ENCODE measurements around the gene PLCB1.
A peak's percentile ranks its signal among the peaks of the same experiment; 100 is the strongest.

PLCB1 gene

DNA sequence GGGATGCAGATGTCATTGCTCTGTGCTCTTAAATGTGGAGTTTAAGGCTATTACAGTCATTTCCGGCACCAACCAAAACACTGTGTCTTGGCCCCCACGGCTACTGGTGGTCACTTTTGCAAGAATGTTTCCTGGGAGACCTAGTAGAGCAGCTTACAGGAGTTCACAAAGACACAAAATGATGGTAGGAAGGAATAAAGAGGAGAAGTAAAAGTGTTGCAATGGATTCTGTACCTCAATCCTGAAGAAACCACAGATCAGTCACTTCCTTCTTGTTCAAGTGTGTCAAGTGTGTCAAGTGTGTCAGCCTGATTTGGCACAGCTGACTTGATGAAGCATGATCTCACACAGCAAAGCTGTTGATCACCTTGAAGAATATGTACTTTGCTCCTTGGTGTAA lies 344.0 kb downstream of the PLCB1 start:
- TF ChIP-seq, protein P1, sequence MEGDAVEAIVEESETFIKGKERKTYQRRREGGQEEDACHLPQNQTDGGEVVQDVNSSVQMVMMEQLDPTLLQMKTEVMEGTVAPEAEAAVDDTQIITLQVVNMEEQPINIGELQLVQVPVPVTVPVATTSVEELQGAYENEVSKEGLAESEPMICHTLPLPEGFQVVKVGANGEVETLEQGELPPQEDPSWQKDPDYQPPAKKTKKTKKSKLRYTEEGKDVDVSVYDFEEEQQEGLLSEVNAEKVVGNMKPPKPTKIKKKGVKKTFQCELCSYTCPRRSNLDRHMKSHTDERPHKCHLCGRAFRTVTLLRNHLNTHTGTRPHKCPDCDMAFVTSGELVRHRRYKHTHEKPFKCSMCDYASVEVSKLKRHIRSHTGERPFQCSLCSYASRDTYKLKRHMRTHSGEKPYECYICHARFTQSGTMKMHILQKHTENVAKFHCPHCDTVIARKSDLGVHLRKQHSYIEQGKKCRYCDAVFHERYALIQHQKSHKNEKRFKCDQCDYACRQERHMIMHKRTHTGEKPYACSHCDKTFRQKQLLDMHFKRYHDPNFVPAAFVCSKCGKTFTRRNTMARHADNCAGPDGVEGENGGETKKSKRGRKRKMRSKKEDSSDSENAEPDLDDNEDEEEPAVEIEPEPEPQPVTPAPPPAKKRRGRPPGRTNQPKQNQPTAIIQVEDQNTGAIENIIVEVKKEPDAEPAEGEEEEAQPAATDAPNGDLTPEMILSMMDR (IDR thresholded peaks at IDR 0.05) = no peak
- Mint-ChIP-seq H3K4me1 (no peaks in the 10 kb centered on the region), H3K9me3 (no peaks in the 10 kb centered on the region), H3K27me3 (ENCODE audit: low read depth, poor library complexity) (no peaks in the 10 kb centered on the region), H3K4me3 (no peak overlapping the region), H3K27ac (no peak overlapping the region), H3K36me3 (ENCODE audit: low read depth) (no peaks in the 10 kb centered on the region)
- no peak for DNase-seq

DNA sequence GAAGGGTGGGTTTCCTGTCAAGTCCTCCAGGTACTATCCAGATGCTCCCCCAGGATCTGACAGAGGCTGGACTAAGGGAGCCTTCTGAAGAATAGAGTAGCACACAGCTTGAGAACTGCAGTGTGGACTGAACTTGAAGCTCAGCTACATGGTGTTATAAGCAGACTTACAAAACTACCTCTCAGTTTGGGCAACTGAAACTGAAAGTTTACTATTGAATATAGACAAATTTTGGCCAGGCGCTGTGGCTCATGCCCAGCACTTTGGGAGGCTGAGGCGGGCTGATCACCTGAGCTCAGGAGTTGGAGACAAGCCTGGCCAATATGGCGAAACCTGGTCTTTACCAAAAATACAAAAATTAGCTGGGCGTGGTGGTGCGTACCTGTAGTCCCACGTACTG lies 348.5 kb downstream of the PLCB1 start:
- Mint-ChIP-seq H3K27ac (peak overlapping the region; percentile 54), H3K36me3 (ENCODE audit: low read depth) (no peaks in the 10 kb centered on the region), H3K9me3 (peaks cover 4% of the 10 kb centered on the region), H3K4me1 (no peaks in the 10 kb centered on the region), H3K4me3 (no peak overlapping the region), H3K27me3 (ENCODE audit: low read depth, poor library complexity) (no peaks in the 10 kb centered on the region)
- DNase-seq = no peak
- TF ChIP-seq, protein P1 (IDR thresholded peaks at IDR 0.05) = no peak

DNA sequence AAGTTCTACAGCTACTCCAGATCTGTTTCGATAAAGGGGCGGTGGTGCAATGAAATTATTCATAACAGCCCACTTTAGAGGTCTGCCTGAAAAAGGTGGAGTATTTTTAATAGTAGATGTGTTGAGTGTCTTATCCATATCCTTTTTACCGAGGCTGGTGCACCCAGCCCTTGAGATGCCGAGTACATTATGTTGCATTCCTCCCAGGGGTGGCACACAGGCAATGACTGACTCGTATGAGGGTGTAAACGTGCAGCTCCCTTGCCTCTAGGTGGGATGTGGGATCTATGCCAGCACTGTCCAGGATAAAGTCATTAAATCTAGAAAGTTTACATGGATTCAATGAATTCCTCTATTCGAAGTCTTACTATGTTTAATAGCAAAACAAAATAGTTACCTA lies 355.6 kb downstream of the PLCB1 start:
- peaks cover 9% of the 10 kb centered on the region for H3K9me3 Mint-ChIP-seq
- TF ChIP-seq, protein P1 (IDR thresholded peaks at IDR 0.05) = no peak
- no peak overlapping the region for H3K27ac Mint-ChIP-seq
- H3K36me3 Mint-ChIP-seq (ENCODE audit: low read depth) = no peaks in the 10 kb centered on the region
- no peak for DNase-seq
- H3K27me3 Mint-ChIP-seq (ENCODE audit: low read depth, poor library complexity) = no peaks in the 10 kb centered on the region
- no peaks in the 10 kb centered on the region for H3K4me1 Mint-ChIP-seq
- no peak overlapping the region for H3K4me3 Mint-ChIP-seq

DNA sequence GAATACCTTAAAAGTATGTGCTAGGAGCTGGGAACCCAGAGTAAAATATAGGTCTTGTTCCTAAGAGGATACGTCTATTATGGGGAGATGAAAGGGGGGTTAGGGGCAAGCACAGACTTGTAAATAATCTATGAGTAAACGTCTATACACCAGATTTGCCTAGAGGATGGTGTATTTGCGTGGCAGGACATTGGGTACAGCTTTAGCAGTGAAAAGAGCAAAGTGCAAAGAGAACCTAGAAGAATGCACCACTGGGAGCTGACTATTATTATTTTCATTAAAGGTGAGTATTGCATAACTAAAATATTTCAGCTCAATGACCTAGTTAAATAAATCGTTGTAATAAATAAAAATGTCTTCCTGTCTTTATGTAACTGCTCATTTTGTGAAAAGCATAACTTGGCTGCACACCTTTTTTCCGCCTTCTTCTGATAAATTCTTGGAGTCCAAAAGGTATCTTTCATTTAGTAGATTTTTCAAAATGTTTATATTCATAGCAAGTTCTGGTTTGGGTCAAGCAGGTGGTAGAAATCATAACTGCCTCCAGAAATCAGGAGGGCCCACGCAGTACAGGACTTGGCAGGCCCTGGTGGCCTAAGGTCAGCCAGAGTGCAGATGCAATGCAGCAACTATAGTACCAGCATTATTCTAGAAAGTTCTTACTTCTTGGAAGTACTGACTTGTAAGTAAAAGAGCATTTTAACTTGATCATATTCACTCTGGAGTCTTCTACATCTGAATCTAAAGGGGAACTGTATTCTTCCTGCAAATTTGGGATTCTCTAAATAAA lies 357.2 kb downstream of the PLCB1 start:
- DNase-seq = no peak
- TF ChIP-seq, protein P1 (IDR thresholded peaks at IDR 0.05) = no peak
- Mint-ChIP-seq H3K9me3 (peaks cover 9% of the 10 kb centered on the region), H3K4me3 (no peak overlapping the region), H3K27me3 (ENCODE audit: low read depth, poor library complexity) (no peaks in the 10 kb centered on the region), H3K36me3 (ENCODE audit: low read depth) (no peaks in the 10 kb centered on the region), H3K27ac (no peak overlapping the region), H3K4me1 (no peaks in the 10 kb centered on the region)

DNA sequence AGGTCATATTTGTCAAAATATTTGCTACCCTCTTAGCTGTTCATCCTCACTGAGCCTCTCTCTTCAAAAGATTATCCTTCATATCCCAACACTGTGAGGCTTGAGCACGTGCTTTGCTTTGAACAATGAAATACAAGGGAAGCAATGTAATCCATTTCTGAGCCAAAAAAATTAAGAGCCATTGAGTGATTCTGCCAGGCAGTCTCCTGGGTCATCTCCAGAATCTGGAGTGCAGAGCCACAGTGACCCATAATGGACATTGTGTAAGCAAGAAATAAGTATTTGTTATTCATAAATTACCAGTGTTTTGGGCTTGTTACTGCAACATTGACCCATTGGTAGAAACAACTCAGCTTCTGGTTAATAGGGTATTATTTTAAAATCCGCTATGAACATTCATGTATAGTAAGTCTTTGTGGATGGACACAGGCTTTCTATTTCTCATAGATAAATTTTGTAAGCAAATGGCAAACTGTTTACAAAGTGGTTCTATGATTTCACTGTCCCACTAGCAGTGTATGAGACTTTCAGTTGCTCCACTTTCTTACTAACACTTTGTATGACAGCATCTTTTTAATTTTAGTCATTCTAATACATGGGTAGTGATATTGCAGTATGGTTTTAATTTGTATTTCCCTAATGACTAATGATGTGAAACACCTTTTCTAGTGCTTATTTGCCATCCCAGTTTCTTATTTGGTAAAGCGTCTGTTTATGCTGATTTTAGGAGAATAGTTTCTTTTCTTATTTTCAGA lies 358.2 kb downstream of the PLCB1 start:
- Mint-ChIP-seq H3K9me3 (peaks cover 9% of the 10 kb centered on the region), H3K4me3 (no peak overlapping the region), H3K36me3 (ENCODE audit: low read depth) (no peaks in the 10 kb centered on the region), H3K4me1 (no peaks in the 10 kb centered on the region), H3K27me3 (ENCODE audit: low read depth, poor library complexity) (no peaks in the 10 kb centered on the region), H3K27ac (no peak overlapping the region)
- TF ChIP-seq, protein P1 (IDR thresholded peaks at IDR 0.05) = no peak
- no peak for DNase-seq
